ENCODE measurements around the gene HAVCR2.

DNA sequence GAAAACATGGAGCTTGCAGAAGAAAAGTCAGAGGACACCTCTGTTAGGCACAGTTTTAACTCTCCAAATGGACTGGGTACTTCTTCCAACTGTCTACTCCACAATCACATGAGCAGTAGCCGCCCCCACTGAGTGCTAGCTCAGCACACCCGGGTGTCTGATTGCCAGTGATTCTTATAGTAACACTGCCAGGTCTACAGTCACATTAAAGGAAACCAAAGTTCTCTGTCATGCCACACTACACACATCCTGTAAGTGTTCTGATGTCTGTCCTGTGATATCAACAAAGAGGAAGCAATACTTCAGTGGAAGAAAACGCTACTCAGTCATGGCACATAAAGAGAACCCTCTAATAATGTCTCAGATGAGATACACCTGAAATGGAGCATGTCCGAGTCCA, at the start of gene HAVCR2:
- TF ChIP-seq, protein P1, sequence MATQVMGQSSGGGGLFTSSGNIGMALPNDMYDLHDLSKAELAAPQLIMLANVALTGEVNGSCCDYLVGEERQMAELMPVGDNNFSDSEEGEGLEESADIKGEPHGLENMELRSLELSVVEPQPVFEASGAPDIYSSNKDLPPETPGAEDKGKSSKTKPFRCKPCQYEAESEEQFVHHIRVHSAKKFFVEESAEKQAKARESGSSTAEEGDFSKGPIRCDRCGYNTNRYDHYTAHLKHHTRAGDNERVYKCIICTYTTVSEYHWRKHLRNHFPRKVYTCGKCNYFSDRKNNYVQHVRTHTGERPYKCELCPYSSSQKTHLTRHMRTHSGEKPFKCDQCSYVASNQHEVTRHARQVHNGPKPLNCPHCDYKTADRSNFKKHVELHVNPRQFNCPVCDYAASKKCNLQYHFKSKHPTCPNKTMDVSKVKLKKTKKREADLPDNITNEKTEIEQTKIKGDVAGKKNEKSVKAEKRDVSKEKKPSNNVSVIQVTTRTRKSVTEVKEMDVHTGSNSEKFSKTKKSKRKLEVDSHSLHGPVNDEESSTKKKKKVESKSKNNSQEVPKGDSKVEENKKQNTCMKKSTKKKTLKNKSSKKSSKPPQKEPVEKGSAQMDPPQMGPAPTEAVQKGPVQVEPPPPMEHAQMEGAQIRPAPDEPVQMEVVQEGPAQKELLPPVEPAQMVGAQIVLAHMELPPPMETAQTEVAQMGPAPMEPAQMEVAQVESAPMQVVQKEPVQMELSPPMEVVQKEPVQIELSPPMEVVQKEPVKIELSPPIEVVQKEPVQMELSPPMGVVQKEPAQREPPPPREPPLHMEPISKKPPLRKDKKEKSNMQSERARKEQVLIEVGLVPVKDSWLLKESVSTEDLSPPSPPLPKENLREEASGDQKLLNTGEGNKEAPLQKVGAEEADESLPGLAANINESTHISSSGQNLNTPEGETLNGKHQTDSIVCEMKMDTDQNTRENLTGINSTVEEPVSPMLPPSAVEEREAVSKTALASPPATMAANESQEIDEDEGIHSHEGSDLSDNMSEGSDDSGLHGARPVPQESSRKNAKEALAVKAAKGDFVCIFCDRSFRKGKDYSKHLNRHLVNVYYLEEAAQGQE (tag by site-specific recombination; IDR thresholded peaks at IDR 0.05), result no peak
- TF ChIP-seq ZNF350 (tag by site-specific recombination; IDR thresholded peaks at IDR 0.05), result no peak
- TF ChIP-seq, protein P2, sequence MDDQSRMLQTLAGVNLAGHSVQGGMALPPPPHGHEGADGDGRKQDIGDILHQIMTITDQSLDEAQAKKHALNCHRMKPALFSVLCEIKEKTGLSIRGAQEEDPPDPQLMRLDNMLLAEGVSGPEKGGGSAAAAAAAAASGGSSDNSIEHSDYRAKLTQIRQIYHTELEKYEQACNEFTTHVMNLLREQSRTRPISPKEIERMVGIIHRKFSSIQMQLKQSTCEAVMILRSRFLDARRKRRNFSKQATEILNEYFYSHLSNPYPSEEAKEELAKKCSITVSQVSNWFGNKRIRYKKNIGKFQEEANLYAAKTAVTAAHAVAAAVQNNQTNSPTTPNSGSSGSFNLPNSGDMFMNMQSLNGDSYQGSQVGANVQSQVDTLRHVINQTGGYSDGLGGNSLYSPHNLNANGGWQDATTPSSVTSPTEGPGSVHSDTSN (CRISPR knock-in tag; IDR thresholded peaks at IDR 0.05), result no peak
- TF ChIP-seq ZNF488 (tag by site-specific recombination; IDR thresholded peaks at IDR 0.05), result no peak

All from HEK293 (cell line).